Body of pancreas (tissue), 4 donors: ENCODE data around the gene WDR81. TPM values are rescaled to one million over a fixed set of nuclear protein-coding genes. Genes with fewer than 3 reads are reported as not detected.
A peak's percentile ranks its signal among the peaks of the same experiment; 100 is the strongest.

Source experiments
- ATAC-seq: fragments of 150-250 bp; one replicate; pipeline ENCODE4 v1.9.1; 2016
- DNase-seq, 4 donors: peaks; one replicate each; pipeline ENCODE4 v3.0.0-alpha.2; 2019
- H3K27ac ChIP-seq, 4 donors: fragments of 200-600 bp; sonication (generic); 1 replicate in 3 of 4; 2 replicates in 1 of 4; pipeline versions ENCODE4 v1.5.1 to v1.6.1; 2016 to 2019; ENCODE audit warnings: mild to moderate bottlenecking in 1 of 4, mixed read lengths in 1 of 4, moderate library complexity in 1 of 4
- H3K27me3 ChIP-seq, 2 donors: fragments of 200-600 bp; sonication (generic); one replicate each; pipeline ENCODE4 v1.6.0; 2016; ENCODE audit warnings: mild to moderate bottlenecking in 1 of 2
- H3K36me3 ChIP-seq, 2 donors: fragments of 200-600 bp; sonication (generic); replicated peaks in 1 of 2; 2 replicates each; pipeline ENCODE4 v1.5.1; 2016; ENCODE audit warnings: low read depth in 2 of 2; ENCODE audit not compliant: insufficient read depth in 1 of 2
- H3K4me1 ChIP-seq: fragments of 200-600 bp; sonication (generic); one replicate; pipeline ENCODE4 v1.6.0; 2016
- H3K4me3 ChIP-seq, 2 donors: fragments of 200-600 bp; sonication (generic); 1 replicate in 1 of 2; 2 replicates in 1 of 2; pipeline ENCODE4 v1.5.1; 2016 to 2019
- H3K9me3 ChIP-seq, 3 donors: fragments of 200-600 bp; sonication (generic); 1 replicate in 2 of 3; 2 replicates in 1 of 3; pipeline ENCODE4 v1.5.1; 2016
- CTCF ChIP-seq, 7 experiments: fragments of 450-650 bp in 4 of 7; fragments of 200-600 bp in 3 of 7; sonication (generic) in 3 of 7; IDR thresholded peaks; one replicate each; pipeline ENCODE4 v1.5.1; 2016 to 2019; ENCODE audit warnings: antibody characterized with exemption in 7 of 7
- POLR2A ChIP-seq, 3 donors: fragments of 450-650 bp; IDR thresholded peaks; one replicate each; pipeline ENCODE4 v1.6.1; 2016; ENCODE audit warnings: antibody characterized with exemption in 3 of 3, mild to moderate bottlenecking in 2 of 3
- WGBS, 2 donors: methylation state at CpG; one replicate each; pipeline ENCODE4 v1.1.5; 2017; 5-methylcytosine and 5-hydroxymethylcytosine counted together
- intact Hi-C: fragments of 100-400 bp; cut with DNase I; formaldehyde crosslinking; loops from one replicate; pipeline ENCODE4 v1.15.1; 2023
- total RNA-seq, 2 donors: library from RNA; depleted of rRNA; stranded (reverse); fragments of >200 nt; gene quantifications; one replicate each; pipeline ENCODE4 v1.1.0, GENCODE V29; 2016

WDR81 gene
- total RNA-seq, 2 donors from 2014 or later: 15.6 to 31.6 TPM

- Histone ChIP-seq H3K27ac (peak overlapping the region in 1 of 4 donors; percentile 2), H3K27me3 (no peaks in the 10 kb centered on the region), H3K4me1 (peaks cover 34% of the 10 kb centered on the region), H3K9me3 (no peaks in the 10 kb centered on the region), H3K36me3 (peaks cover 0 to 2% of the 10 kb centered on the region in 2 donors), H3K4me3 (no peak overlapping the region)
- 73 to 74% methylated on average over 7 to 8 of the region's 8 CpGs for WGBS, 2 donors
- TF ChIP-seq CTCF (IDR thresholded peaks at IDR 0.05) (no peak), POLR2A (IDR thresholded peaks at IDR 0.05) (no peak)
- DNase-seq (no peak), ATAC-seq (no peak)
- intact Hi-C loops: no loop called here
Observed at GRCh38 chr17:1712271-1712670, 12.2 kb upstream of the WDR81 start.

GRCh38 chr17:1713160-1713877 lies 11.2 kb upstream of the WDR81 start:
- H3K4me1 ChIP-seq: peaks cover 40% of the 10 kb centered on the region
- WGBS, 2 donors: 60 to 66% methylated on average over 10 of the region's 10 CpGs
- ATAC-seq (no peak), DNase-seq (no peak)
- TF ChIP-seq CTCF (IDR thresholded peaks at IDR 0.05) (no peak), POLR2A (IDR thresholded peaks at IDR 0.05) (no peak)
- H3K4me3 ChIP-seq: no peak overlapping the region
- no peaks in the 10 kb centered on the region for H3K9me3 ChIP-seq
- intact Hi-C loops: no loop called here
- peaks cover 0 to 2% of the 10 kb centered on the region in 2 donors for H3K36me3 ChIP-seq
- no peaks in the 10 kb centered on the region for H3K27me3 ChIP-seq
- H3K27ac ChIP-seq: peak overlapping the region; percentile 96 to 98 (median 97)

GRCh38 chr17:1713878-1714426 lies 10.6 kb upstream of the WDR81 start:
- Histone ChIP-seq H3K4me3 (peak overlapping the region in 1 of 2 donors; percentile 12), H3K4me1 (peaks cover 43% of the 10 kb centered on the region), H3K27me3 (no peaks in the 10 kb centered on the region), H3K36me3 (peaks cover 0 to 2% of the 10 kb centered on the region in 2 donors), H3K27ac (peak overlapping the region; percentile 96 to 98 (median 97)), H3K9me3 (no peaks in the 10 kb centered on the region)
- 11 to 12% methylated on average over 9 to 11 of the region's 11 CpGs for WGBS, 2 donors
- DNase-seq (peak; percentile 54 to 67 (median 64)), ATAC-seq (no peak)
- intact Hi-C loops: no loop called here
- TF ChIP-seq CTCF (IDR thresholded peaks at IDR 0.05) (peak; percentile 20 to 70 (median 59)), POLR2A (IDR thresholded peaks at IDR 0.05) (no peak)

DNA sequence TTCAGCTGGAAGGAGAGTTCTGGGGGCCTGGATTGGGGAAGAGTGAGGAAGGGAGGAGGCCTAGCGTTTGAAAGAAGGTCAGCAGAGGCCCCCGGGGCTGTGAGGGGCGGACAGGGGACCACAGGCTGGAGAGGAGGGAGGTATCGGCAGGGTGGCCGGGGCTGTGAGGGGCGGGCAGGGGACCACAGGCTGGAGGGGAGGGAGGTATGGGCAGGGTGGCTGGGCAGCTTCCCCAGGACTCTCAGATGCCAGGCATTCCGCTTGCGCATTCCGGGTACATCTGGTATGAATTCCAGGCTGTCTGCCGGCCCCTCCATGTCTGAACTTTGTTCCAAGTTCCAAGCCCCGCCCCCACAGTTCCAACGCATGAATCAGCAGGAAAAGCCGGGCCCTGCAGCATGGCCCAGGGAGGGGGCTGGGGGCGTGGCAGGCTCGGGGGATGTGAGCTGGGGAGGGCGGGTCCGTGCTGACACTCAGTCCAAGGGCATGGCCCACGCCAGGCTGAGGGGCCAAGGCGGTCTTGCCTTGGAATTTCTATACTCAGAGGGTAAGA lies 10.0 kb upstream of the WDR81 start:
- Histone ChIP-seq H3K4me1 (peaks cover 43% of the 10 kb centered on the region), H3K36me3 (peaks cover 0 to 2% of the 10 kb centered on the region in 2 donors), H3K4me3 (peak overlapping the region; percentile 82 to 98), H3K27me3 (no peaks in the 10 kb centered on the region), H3K9me3 (no peaks in the 10 kb centered on the region), H3K27ac (peak overlapping the region; percentile 96 to 98 (median 97))
- TF ChIP-seq CTCF (IDR thresholded peaks at IDR 0.05) (no peak), POLR2A (IDR thresholded peaks at IDR 0.05) (no peak)
- intact Hi-C loops: no loop called here
- DNase-seq: peak; percentile 97 to 99 (median 98)
- ATAC-seq: peak; percentile 35
- WGBS, 2 donors: 0 to 3% methylated on average over 11 to 19 of the region's 19 CpGs
